Measurements from ENCODE around the gene PDIA4.
"Not testable (repeated sequence)": the region's sequence is repeated elsewhere in the genome, so short reads cannot be mapped to it uniquely, and the experiment has no call there.

PDIA4 gene

DNA sequence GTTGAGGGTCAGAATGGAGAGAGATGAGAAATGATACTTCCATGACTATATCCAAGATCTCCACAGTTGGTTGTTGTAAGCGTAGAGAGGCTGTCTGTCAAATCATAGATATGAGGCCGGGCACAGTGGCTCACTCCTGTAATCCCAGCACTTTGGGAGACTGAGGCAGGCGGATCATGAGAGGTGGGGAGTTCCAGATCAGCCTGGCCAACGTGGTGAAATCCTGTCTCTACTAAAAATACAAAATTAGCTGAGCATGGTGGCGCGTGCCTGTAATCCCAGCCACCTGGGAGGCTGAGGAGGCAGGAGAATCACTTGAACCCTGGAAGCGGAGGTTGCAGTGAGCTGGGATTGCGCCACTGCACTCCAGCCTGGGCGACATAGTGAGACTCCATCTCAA is 2.1 kb upstream of the PDIA4 start:
- not testable (repeated sequence) for FAIRE-seq

- no peak for FAIRE-seq
Observed at GRCh38 chr7:149027611-149028345, 527 bp downstream of the PDIA4 start.

- no peak for FAIRE-seq
Observed at GRCh38 chr7:149027055-149027454, 1.2 kb downstream of the PDIA4 start.

DNA sequence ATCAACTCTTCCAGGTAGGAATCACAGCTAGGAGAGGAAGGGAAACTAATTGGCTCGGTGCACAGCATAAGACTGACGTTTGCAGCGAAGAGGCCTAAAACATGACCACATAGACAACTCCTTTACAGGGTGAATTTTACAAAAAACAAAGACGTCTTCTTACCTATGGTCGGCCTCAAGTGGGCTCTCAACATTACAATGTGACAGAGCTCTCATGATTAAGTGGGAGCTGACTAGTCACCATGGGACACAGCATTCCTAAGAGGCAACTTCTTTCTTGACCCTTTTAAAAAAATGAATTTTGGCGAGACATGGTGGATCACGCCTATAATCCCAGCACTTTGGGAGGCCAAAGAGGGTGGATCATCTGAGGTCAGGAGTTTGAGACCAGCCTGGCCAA is 4.6 kb downstream of the PDIA4 start:
- no peak for FAIRE-seq

DNA sequence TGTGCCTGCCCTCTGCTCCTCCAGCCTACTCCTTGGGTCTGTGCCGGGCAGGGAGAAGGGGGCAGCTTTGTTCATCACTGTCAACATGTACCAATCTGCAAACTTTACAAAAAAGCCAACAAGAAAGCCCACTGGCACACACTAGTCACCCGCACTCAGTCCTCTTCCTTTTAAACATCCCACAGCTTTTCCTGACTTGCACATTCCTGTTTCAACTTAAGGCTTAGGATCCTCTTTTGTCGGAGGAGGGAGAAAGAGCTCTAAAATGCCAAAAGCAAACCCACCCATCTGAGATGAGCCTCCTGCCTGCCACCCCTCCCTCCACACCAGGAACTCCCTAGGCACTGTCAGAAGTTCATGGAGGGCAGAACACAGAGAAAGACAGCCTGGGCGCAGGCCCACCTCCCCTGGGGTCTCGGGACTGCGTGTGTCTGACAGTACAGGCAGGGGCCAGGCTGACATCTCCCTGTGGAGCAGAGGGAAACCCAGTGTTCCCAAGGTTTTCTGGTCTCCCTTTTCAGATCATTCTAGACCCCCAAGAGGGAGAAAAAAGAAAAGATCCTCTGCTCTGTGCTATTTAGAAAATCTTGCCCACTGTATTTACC is 5.4 kb downstream of the PDIA4 start:
- no peak for FAIRE-seq

DNA sequence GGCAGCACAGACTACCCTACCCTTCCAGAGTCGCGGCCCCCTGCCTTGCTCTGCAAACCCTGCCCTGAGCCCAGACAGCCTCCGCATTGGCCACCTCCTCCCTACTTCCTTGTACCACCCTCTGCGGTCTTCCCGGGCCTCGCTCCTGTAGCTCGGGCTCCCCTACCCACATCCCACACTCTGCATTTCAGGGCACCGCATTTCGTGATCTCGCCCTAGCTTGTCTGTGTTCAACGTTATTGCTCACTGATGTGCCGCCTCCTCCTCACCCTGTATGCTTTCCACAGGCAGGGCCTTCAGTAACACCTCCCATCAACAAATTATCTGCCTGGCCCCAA is 6.6 kb downstream of the PDIA4 start:
- no peak for FAIRE-seq

GRCh38 chr7:149020483-149020882 is 7.8 kb downstream of the PDIA4 start:
- no peak for FAIRE-seq

DNA sequence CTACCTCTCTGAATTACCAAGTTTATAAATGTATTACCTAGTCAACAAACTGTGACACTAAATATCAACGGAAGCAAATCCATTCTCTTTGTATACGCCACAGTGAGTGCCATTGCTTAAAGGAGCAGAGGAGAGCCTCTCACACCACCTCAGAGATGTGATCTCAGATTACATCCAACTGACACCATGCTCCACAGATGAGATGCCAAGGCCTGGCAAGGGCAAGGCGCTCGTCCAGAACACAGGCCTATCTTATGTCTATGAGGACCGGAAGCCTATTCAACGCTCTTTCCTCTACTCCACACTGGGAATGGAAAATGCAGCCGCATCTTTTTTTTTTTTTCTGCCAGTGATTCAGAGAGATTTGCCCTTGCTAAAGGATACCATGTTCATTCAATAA is 11.4 kb downstream of the PDIA4 start:
- FAIRE-seq = no peak

DNA sequence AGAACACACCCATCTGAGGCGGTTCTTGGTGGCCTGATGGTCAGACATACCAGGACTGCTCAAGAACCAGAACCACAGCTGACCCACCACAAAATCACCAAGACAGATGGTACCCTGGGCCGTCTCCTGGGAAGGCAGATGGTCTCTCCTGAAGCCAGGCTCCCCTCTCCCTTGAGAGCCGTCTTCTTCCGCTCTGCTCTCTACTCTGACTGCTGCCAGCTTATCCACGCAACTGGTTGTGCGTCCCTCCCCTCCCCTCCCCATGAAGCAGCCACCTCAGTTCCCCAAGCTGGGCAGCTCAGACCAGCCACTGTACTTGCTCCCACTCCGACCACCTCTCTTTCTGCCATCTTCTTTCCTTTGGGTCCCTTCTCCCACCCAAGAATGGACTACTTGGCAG is 14.0 kb downstream of the PDIA4 start:
- FAIRE-seq = no peak

GRCh38 chr7:149013876-149014275 is 14.4 kb downstream of the PDIA4 start:
- no peak for FAIRE-seq

DNA sequence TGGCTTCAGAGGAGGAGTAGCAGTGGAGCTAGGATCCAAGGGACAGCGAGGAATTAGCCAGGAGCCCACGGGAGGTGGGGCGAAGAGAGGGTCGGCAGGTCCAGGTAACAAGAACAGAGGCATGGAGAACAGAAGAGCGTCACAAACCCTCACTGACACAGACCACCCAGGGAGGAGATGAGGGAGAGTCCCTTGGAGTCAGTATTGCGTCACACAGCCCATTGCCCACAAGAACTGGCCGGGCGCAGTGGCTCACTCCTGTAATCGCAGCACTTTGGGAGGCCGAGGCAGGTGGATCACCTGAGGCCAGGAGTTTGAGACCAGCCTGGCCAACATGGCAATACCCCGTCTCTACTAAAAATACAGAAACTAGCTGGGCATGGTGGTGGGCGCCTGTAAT is 15.6 kb downstream of the PDIA4 start:
- FAIRE-seq = not testable (repeated sequence)

DNA sequence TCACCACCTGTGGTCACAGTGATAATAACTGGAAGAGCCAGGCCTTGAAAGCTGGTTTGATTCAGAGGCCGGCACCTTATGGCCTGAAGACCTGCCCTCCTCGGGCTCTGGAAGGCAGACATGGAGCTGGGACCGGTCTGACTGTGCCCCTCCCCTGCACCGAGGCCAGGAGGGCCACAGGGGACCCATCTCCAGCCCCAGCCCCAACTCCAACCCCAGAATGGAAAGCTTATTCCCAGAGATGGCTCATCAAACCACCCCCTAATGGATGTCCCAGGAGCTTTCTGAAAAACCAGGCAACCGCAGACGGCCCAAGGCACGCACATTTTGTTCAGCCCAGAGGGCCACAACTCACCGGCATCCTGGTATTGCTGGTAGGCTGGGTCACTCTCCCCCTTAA is 16.8 kb downstream of the PDIA4 start:
- no peak for FAIRE-seq

DNA sequence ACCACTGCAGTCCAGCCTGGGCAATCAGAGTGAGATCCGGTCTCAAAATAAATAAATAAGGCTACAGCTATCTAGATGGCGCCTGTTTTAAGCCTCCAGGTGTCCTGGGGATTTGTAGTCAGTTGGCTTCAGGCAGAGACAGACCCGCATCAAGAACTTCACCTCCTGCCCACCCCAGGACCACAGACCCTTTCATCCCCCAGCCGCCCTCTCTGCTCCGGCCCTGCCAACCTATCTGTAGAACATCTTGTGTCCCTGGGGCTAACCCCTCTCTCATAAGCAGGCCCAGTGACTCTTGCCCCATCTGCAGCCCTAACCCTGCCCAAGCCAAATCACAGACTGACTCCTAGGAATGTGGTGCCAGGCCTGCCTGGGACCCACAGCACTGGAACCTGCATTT is 17.9 kb downstream of the PDIA4 start:
- no peak for FAIRE-seq

DNA sequence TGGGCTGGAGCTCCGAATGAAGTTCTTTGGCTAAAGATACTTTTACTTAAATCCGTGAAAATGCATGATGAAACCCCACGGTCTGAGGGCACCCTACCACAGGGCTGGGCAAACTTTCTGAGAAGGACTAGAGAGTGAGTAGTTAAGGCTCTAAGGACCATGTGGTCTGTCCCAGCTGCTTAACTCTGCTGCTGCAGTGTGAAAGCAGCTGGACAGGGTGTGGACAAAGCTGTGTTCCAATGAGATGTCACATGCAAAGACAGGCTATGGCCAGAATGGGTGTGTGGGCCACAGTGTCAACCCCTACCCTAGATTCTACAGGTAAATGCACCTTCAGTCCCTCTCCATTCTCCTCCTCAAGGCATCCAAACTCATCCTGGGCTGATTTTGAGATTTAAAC is 18.8 kb downstream of the PDIA4 start:
- no peak for FAIRE-seq

GRCh38 chr7:149007611-149008010 is 20.7 kb downstream of the PDIA4 start:
- FAIRE-seq = no peak

GRCh38 chr7:149007146-149007545 is 21.2 kb downstream of the PDIA4 start:
- no peak for FAIRE-seq

GRCh38 chr7:149006345-149006725 is 22.0 kb downstream of the PDIA4 start:
- no peak for FAIRE-seq

- no peak for FAIRE-seq
Observed at GRCh38 chr7:149005427-149006344, 22.6 kb downstream of the PDIA4 start.

DNA sequence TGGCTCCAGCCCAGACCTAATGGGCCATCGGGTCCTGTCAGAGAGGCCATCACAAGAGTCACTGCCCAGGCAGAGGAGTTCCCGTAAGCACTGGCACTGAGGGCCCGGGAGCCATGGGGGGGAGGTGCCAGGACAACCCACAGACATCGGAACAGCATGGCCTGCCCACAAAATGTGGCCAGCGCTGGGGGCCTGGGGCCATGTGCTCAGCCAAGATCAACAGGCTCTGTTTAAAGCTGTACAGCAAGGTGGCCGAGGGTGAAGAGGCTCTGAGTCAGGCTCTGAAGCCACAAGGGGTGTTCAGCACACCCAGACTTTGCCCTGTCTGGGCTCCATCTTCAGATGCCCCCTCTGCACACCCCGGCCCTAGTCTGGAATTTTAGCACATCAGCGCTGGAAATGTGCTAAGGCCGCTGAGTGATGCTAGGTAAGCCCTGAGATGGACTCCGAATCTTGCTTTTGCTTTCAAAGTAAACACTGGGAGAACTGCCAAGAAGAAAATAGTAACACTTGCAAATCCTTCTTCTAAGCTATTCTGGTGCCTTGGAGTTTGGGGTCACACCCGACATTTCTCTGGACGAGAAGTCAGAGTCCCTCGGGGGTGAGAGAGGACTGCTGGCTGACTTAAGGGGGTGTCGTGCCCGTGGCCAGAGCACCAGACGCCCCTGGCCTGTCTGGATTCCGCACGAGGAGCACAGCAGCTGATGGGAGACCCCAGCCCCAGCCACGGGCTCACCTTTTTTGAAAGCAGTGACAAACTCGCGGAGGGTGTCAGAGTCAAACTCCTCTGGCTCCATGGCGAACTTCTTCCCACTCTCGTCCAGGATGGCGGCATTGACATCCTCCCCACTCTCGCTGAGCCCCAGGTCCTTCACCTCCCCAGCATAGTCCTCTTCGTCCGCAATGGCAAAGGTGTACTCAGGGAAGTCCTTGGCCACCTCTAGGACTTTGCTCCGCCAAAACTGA is 23.6 kb downstream of the PDIA4 start:
- no peak for FAIRE-seq

DNA sequence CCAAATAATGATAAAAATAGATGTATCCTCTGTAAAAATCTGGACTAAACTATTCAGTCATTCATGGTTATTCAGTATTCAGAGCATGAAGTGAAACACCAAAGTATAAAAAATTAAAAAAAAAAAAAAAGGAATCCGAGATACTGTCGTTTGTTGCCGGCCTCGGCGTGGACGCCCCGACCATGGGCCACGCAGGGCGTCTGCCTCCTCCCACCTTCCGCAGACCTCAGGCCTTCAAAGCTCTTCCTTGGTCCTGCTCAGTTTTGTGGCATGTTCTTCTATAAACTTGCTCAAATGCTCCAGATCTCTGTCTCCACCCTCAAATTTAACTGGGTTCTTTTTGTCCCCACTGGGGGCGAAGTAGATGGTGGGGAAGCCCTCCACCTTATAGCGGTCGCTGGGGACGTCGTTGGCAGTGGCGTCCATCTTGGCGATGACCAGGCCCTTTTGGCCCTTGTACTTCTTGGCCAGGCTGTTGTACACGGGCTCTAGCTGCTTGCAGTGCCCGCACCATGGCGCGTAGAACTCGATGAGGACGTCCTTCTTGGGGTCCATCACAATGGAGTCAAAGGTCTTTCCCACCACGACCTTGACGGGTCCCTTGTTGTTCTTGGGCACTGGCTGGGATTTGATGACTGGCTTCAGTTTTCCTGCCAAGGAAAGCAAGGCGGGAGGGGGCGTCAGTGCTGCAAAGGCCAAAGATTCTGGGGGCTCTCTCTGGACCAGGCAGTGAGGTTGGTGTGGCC is 24.6 kb downstream of the PDIA4 start:
- FAIRE-seq = no peak

DNA sequence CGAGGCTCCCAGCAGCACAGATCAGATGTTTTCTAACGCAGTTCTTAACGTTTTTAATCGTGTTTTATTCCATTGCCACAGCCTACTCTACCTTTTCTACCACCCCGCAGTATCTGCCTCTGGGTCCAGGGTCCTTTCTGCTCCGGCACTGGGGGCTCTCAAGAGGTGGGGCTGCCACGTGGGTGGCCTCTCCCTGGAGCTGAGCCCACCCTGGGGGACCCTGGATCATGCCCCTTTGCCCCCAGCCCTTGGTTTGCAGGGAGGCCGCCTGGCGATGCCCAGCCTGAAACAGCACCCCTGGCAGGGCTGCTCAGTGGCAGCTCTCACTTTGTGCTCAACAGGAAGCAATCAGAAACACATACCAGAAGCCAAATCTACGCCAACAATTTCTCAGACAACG is 25.3 kb downstream of the PDIA4 start:
- FAIRE-seq = no peak

- FAIRE-seq = no peak
Observed at GRCh38 chr7:149002604-149003003, 25.7 kb downstream of the PDIA4 start.
